Brain pericyte (primary cell): Measurements from ENCODE around the gene CRIM1.

ENCODE experiments used
- DNase-seq: peaks from one replicate; pipeline ENCODE4 v3.0.0-alpha.2; 2012; ENCODE audit warnings: low read depth, low spot score

Gene CRIM1

GRCh38 chr2:36482576-36483214 lies 127.1 kb downstream of the CRIM1 start:
- DNase-seq = no peak

GRCh38 chr2:36483290-36483689 lies 127.7 kb downstream of the CRIM1 start:
- no peak for DNase-seq

DNA sequence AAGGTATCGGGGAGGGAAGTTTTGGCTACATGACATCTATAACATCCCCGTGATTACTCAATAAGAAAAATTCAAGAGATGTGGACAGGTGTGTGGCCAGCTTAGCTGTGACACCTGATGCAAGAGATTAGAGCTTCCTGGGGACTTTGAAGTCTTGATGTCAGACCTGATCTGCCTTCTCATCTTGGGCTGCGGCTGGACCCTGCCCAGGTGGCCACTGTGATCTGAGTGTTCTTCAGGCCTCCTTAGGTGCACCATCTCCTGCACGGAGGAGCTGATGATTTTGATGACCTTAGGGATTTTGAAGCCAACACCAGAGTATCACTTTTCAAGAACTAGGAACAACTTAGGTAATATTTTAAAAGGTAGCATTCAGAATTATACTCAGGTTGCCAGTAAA lies 128.9 kb downstream of the CRIM1 start:
- no peak for DNase-seq

- no peak for DNase-seq
These were observed 129.9 kb downstream of the CRIM1 start for GRCh38 chr2:36485521-36485920.

GRCh38 chr2:36486521-36487044 lies 131.0 kb downstream of the CRIM1 start:
- no peak for DNase-seq

- DNase-seq = no peak
These were observed 132.4 kb downstream of the CRIM1 start for GRCh38 chr2:36487947-36488346.

GRCh38 chr2:36489281-36489680 lies 133.7 kb downstream of the CRIM1 start:
- no peak for DNase-seq

DNA sequence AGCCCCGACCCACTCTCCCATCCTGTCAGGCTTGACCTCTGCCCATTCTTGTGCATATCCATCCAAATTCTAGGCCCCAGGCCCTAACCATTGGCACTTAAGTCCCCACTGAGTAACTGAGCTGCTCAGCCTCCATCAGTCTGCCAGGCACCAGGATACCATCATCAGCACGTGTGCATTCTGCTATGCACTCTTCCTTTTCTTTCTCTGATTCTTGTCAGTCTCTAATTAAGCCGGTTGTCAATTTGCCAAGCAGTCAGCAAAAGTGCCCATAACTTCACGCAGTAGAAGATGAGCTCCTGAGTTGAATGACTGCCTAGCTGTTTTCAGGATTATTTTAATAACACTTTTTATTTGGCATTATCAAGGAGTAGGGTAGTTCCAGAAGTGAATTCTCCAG lies 135.2 kb downstream of the CRIM1 start:
- no peak for DNase-seq

GRCh38 chr2:36492216-36492945 lies 136.8 kb downstream of the CRIM1 start:
- no peak for DNase-seq

GRCh38 chr2:36493306-36493705 lies 137.7 kb downstream of the CRIM1 start:
- no peak for DNase-seq

GRCh38 chr2:36497570-36498163 lies 142.1 kb downstream of the CRIM1 start:
- no peak for DNase-seq

DNA sequence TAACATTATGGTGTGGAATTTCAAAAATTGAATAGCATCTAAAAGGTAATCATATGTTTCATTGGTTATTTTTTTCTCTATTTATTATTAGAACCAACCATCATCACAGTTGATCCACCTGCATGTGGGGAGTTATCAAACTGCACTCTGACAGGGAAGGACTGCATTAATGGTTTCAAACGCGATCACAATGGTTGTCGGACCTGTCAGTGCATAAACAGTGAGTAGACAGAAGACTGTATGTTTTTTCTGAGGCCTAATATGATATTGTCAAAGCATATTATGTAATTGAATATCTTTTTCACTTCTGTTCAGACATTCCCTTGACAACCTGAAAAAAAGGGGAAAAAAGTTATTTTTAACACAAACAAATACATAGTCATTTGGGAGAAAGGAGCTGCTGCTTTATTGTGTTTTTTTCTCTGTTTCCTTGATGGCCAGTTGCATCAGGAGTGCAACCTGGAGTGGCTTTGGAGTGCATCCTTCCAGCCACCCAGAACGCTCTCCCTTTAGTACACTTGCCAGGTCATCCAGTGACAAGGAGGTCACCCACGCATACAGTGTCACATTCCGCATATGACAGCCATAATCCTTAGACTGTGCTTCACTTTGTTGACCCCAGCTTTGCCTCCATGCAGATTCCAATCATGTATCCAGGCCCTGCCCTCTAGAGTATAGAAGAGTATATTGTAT lies 143.7 kb downstream of the CRIM1 start:
- no peak for DNase-seq

DNA sequence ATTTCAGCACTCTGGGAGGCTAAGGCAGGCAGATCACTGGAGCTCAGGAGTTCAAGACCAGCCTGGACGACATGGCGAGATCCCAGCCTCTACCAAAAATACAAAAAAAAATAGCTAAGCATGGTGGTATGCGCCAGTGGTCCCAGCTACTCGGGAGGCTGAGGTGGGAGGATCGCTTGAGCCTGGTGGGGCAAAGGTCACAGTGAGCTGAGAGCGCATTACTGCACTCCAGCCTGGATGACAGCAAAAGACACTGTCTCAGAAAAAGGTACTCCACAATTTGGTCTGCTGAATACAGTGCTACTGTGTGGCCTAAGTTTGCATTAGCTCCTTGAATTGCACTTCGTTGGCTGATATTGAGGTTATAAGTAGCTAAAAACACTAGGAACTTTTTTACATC lies 144.5 kb downstream of the CRIM1 start:
- no peak for DNase-seq

- no peak for DNase-seq
These were observed 146.5 kb downstream of the CRIM1 start for GRCh38 chr2:36502081-36502480.

GRCh38 chr2:36507408-36507812 lies 151.8 kb downstream of the CRIM1 start:
- DNase-seq = no peak

DNA sequence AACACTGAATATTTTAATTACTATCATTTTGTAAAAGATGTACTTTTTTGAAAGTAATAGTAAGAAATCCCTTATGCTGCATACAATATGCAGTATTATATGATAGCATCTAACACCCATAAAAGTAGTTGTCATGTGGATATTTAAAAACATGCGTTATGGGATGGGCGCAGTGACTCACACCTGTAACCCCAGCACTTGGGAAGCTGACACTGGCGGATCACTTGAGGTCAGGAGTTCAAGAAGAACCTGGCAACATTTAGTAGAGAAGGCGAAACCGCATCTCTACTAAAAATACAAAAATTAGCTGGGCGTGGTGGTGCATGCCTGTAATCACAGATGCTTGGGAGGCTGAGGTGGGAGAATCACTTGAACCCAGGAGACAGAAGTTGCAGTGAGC lies 153.5 kb downstream of the CRIM1 start:
- no peak for DNase-seq

GRCh38 chr2:36511858-36512603 lies 156.5 kb downstream of the CRIM1 start:
- DNase-seq = no peak

DNA sequence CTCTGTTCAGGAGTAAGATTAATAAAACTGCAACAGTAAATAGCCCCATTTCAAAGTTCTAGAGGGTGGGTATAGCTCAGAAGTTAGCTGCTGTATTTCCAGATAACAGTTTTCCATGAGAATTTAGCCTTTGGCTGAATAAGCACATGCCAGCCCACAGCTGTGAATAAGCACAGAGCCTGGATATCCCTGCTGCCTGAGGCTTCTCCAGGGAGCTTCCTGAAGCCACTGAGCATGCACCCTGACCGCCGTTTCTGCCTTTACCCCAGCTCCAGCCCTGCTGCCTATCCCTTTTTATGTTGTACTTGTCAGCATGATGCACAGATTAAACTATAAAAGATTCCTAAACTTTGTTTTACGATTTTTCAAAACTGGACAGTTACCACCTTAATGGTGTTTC lies 157.1 kb downstream of the CRIM1 start:
- no peak for DNase-seq

DNA sequence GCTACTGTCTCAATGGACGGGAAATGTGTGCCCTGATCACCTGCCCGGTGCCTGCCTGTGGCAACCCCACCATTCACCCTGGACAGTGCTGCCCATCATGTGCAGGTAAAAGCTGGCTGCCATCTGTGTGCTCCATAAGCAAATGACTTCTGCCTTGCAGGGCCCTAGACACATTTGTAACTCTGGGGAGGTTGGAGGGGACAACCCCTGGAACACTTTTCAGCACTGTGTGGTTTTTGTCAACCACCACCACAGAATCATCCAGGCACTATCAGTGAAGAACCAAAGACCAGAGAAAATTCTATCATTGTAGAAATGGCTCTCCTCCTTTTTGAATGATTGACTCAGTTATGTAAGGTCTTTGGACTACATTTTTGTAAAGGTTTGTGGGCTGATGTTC lies 158.1 kb downstream of the CRIM1 start:
- no peak for DNase-seq

DNA sequence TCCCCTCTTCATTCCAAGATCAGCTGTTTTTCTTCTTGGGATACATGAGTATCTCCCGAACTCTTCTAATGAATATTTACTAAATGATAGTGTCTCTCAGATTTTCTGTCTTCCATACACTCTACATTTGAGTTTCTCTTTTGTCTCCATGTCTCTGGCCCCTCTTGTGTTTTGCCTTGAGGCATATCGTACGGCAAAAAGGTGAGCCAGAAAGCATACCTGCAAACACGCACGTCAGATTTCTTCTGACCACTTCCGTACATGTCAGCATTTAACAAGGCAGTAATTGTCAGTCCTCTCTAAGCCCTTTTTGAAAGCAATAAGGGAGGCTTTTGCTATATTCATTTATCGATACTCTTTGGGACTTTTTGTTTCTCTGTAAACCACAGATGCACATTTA lies 160.0 kb downstream of the CRIM1 start:
- no peak for DNase-seq

GRCh38 chr2:36516136-36516870 lies 160.7 kb downstream of the CRIM1 start:
- DNase-seq = no peak
